Measurements from ENCODE around the gene GPR27. TPM values are rescaled to one million over a fixed set of nuclear protein-coding genes. Genes with fewer than 3 reads are reported as not detected.

The GPR27 gene
- total RNA-seq, 1 experiment from 2014 or later, result 15.5 TPM

DNA sequence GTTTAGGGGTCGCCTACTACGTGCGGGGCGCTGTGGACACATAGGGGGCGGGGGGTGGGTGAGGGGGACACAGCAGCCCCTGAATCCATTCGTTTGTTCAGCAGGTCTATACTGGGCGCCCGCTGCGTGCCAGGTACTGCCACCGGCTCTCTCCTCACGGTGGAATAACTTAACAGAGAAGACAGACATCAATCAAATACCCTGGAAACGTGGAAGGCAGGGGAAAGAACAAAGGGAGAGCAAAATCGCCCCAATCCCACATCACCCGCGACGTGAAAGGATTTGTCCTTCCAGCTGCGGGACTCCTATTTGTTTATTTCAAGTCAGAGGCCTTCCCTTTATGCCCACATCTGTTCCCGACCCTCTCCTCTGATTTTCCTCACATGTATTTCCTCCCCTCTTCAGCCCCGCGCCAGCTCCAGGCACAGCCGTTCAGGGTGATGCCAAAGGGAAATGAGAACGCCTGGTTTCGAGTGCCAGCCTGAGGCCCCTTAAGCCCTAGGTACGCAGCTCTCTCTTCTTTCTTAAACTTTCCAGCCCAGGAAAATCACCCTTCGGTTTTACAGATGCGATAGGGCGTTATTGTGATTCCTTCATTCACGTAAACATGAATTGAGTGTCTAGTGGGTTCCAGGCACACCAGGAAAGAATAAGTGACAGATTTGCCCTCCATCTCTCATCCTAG, 32.0 kb downstream of the GPR27 start:
- DNase-seq, result no peak
- no peak overlapping the region for H3K9ac ChIP-seq (ENCODE audit: extremely low read depth, insufficient read length, low read length)
- WGBS (ENCODE audit: extremely low coverage, insufficient read length, low lambda C conversion rate), result no CpG with 5 or more reads among the region's 28 CpGs

More for the DNA sequence above, 32.0 kb downstream of the GPR27 start:
- Histone ChIP-seq H3K23ac (ENCODE audit: insufficient read length, low read depth, low read length) (no peak overlapping the region), H2AFZ (ENCODE audit: low read length) (no peak overlapping the region), H3K27me3 (ENCODE audit: insufficient read depth, low read length) (peaks cover 23% of the 10 kb centered on the region), H3K4ac (ENCODE audit: low read depth, low read length) (no peak overlapping the region), H3K18ac (ENCODE audit: insufficient read length, low read depth, low read length) (no peak overlapping the region), H3K23me2 (ENCODE audit: insufficient read length, low read depth, low read length, poor library complexity, severe bottlenecking) (no peaks in the 10 kb centered on the region), H3K4me1 (ENCODE audit: insufficient read depth, low read length) (no peaks in the 10 kb centered on the region; the same call in 1 of the 2 replicates), H4K8ac (replicated peaks; ENCODE audit: insufficient read length, low read depth, low read length) (no peak overlapping the region), H3K14ac (ENCODE audit: insufficient read depth, low read length) (no peak overlapping the region), H2BK12ac (ENCODE audit: insufficient read length, low read depth, low read length) (no peak overlapping the region), H2BK15ac (ENCODE audit: low read depth, low read length) (no peak overlapping the region), H3K79me2 (ENCODE audit: insufficient read depth, low read length) (no peaks in the 10 kb centered on the region), H2BK120ac (ENCODE audit: low read depth, low read length, poor library complexity, severe bottlenecking) (no peak overlapping the region), H2BK20ac (ENCODE audit: low read depth, low read length, poor library complexity, severe bottlenecking) (no peak overlapping the region), H4K91ac (ENCODE audit: insufficient read length, low read depth, low read length) (no peak overlapping the region), H3K27ac (ENCODE audit: insufficient read length, low read depth, low read length) (no peak overlapping the region), H4K5ac (ENCODE audit: insufficient read length, low read depth, low read length) (no peak overlapping the region), H4K20me1 (ENCODE audit: control insufficient read depth, insufficient read depth, insufficient read length) (no peaks in the 10 kb centered on the region), H3K4me2 (ENCODE audit: insufficient read depth, insufficient read length, low read length) (peak overlapping the region; percentile 22), H2AK5ac (ENCODE audit: insufficient read length, low read length) (no peak overlapping the region), H3K56ac (ENCODE audit: insufficient read length, low read depth, low read length) (no peak overlapping the region), H3K79me1 (ENCODE audit: insufficient read depth, low read depth, low read length, poor library complexity, severe bottlenecking) (no peaks in the 10 kb centered on the region), H3T11ph (ENCODE audit: low read length) (no peak overlapping the region), H3K9me3 (ENCODE audit: control insufficient read depth, low read depth, low read length) (no peaks in the 10 kb centered on the region), H2BK5ac (ENCODE audit: insufficient read length, low read length) (no peak overlapping the region)
- H3K4me3 Mint-ChIP-seq, result peak overlapping the region; percentile 67 to 82
- no peaks in the 10 kb centered on the region; a peak in 1 of 5 replicates for H3K9me3 Mint-ChIP-seq
- H3K27me3 Mint-ChIP-seq (ENCODE audit: low read depth), result peaks cover 61% of the 10 kb centered on the region
- TF ChIP-seq, protein P1, sequence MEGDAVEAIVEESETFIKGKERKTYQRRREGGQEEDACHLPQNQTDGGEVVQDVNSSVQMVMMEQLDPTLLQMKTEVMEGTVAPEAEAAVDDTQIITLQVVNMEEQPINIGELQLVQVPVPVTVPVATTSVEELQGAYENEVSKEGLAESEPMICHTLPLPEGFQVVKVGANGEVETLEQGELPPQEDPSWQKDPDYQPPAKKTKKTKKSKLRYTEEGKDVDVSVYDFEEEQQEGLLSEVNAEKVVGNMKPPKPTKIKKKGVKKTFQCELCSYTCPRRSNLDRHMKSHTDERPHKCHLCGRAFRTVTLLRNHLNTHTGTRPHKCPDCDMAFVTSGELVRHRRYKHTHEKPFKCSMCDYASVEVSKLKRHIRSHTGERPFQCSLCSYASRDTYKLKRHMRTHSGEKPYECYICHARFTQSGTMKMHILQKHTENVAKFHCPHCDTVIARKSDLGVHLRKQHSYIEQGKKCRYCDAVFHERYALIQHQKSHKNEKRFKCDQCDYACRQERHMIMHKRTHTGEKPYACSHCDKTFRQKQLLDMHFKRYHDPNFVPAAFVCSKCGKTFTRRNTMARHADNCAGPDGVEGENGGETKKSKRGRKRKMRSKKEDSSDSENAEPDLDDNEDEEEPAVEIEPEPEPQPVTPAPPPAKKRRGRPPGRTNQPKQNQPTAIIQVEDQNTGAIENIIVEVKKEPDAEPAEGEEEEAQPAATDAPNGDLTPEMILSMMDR (conservative IDR thresholded peaks at IDR 0.05), result no peak
- no peaks in the 10 kb centered on the region for H3K36me3 Mint-ChIP-seq (ENCODE audit: insufficient read depth in 1 of 3, low read depth in 3 of 3)
- no peak overlapping the region for H3K27ac Mint-ChIP-seq
- peaks cover 23 to 31% of the 10 kb centered on the region in 2 experiments for H3K4me1 Mint-ChIP-seq

All from H9 (cell line).